Stimulated activated CD4-positive, alpha-beta T cell treated with anti-CD3 and anti-CD28 coated beads, Interleukin-1b, Interleukin-23, amount 100 ng/mL, for 4 hours (primary cell): Measurements from ENCODE around the gene VPS41.

ENCODE experiments used
- DNase-seq, 2 donors: peaks; one replicate each; pipeline ENCODE4 v3.0.0-alpha.2; 2020; ENCODE audit warnings: low read depth in 2 of 2

VPS41 gene

DNA sequence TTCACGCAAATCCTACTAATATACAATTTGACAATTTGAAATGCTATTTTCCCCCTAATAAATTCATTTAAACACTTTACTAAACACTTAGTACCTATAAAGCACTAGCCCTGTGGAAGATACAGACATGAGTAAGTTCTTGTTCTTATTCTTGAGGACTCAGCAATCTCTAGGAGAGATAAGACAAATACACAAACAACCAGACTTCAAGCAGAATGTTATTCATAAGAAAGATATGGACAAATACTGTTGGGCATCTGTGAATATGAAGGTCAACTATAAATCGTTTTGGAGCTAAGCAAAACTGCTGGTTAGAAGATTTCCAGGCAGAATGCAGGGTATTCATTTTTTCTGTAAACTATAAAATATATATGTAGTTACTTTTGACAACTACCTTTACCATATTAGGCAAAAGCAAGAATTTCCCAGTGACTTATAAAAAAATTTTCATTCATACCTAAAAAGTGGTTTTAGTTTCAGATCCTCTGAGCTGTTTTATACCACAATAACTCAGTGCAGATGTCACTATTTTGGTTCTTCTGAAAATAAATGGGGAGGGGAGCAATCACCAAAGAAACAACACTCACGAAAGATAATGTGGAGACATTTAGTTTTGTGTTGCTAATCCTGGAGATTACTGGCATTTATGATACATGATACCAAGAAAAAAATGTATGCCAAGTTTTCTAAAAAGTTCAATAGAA lies 3.8 kb downstream of the VPS41 start:
- no peak for DNase-seq

DNA sequence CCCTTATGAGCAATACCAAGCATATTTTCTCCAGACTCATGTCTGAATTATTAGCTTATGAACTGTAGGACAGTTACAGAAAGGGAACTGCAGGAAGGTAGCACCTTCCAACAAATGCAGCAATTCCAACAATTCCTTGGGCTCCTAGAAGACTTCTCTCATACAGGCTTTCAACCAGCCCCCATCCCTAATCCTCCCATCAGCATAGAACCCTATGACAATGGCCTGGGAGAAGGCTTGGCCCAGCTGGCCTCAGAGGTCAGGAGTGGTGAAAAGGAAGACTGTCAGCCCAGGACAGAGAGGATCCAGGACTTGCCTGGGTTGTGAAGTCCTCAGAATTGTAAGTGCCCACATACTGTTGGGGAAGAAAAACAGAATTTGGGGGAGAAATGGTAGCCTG lies 5.9 kb downstream of the VPS41 start:
- no peak for DNase-seq

DNA sequence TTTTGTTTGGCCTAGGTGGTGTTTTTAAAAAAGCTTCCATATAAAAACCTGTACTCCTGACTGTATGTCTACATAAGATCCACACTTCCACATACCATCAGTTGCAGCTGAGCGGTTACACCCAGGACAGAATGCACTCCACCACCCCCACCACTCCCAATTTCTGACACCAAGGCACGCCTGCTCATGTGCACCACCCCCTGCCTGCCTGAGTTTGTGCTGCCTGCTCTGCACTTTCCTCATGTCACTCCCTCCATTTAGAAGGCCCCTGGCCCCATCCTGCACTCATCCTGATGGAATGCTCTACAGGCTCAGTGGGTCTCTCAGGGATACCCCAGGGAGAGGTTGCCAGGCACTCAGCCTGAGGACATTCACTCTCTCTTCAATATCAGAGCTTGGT lies 6.5 kb downstream of the VPS41 start:
- no peak for DNase-seq

DNA sequence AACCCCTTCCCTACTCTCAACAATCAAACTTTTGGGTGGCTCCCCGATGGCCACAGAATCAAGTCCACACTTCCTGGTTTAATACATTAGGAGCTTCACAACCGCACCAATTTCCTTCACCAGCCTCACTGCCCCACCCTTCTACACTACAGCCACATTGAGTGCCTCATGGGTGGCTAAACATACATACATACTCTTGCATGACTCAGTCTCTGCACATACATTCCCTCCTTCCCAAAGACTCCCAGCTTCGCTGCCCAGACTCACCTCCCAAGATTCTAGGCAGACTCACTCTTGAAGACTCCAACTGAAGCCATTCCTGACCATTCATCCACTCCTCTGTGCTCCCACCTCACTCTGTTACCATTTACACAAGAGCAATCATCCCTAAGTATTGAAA lies 15.9 kb downstream of the VPS41 start:
- DNase-seq = no peak

DNA sequence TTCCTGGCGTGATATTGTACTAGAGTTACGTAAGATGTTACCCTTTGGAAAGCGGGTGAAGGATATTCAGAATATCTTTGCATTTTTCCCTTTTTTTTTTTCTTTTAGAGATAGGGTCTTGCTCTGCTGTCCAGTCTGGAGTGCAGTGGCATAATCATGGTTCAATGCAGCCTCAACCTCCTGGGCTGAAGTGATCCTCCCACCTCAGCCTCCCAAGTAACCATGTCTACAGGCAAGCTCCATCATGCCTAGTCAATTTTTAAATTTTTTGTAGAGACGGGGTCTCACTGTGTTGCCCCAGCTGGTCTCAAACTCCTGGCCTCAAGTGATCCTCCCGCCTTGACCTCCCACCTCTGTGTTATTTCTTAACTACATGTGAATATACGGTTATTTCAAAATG lies 18.4 kb downstream of the VPS41 start:
- no peak for DNase-seq

DNA sequence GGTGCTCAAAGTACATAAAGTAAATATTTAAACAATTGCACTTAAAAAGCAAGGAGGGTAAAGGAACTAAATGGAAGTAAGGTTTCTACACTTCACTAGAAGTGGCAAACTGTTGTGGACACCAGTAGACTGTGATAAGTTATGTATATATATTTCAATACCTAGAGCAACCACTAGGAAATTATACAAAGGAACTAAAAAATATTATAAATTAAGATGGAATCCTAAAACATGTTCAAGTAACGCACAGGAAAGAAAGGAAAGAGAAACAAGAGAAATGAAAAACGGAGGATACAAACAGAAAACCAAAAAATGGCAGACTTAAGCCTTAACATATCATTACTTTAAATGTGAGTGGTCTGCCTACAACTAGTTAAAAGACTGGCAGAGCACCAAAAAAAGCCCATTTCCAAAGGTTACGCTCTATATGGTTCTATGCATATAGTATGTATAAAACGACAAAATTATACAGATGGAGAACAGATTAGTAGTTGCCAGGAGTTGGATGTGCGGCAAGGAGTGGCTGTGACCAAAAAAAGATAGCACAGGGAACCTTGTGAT lies 19.0 kb downstream of the VPS41 start:
- no peak for DNase-seq

DNA sequence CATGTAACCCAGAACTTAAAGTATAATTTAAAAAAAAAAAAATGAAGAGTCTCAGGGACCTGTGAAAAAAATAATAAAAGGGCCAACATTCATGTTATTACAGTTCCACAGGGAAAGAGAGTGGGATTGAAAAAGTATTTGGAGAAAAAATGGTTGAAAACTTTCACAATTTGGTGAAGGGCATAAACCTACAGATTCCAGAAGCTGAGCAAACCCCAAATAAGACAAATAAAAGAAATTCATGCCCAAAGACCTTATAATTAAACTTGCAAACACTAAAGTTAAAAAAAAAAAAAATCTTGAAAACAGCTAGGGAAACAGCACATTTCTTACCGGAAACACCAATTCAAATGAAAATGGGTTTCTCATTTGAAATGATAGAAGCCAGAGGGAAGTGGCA lies 19.9 kb downstream of the VPS41 start:
- DNase-seq = no peak

DNA sequence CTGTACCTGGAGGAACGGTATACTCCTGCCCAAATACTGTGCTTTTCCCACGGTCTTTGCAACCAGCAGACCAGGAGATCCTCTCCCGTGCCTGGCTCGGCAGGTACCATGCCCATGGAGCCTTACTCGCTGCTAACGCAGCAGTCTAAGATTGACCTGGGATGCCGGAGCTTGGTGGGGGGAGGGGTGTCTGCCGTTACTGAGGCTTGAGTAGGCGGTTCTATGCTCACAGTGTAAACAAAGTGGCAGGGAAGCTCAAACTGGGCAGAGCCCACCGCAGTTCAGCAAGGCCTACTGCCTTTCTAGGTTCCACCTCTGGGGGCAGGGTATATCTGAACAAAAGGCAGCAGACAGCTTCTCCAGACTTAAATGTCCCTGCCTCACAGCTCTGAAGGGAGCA lies 22.7 kb downstream of the VPS41 start:
- no peak for DNase-seq

DNA sequence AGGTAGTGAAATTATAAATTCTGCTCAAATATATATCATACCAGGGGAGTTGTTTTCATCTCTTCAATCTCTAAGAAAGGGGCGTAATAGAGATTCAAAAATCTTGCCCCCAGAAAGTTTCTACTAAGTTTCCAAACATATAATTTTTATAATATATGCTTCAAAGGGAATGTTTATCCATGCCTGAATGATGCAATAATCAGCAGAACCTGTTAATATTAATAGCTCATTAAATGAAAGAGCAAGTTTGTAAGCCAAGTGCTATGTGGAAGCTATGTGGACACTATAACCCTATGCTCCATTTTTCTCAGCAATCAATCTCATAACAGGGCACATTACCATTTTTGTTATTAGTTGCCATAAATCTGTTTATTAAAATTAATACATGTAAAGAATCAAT lies 25.3 kb downstream of the VPS41 start:
- DNase-seq = no peak

DNA sequence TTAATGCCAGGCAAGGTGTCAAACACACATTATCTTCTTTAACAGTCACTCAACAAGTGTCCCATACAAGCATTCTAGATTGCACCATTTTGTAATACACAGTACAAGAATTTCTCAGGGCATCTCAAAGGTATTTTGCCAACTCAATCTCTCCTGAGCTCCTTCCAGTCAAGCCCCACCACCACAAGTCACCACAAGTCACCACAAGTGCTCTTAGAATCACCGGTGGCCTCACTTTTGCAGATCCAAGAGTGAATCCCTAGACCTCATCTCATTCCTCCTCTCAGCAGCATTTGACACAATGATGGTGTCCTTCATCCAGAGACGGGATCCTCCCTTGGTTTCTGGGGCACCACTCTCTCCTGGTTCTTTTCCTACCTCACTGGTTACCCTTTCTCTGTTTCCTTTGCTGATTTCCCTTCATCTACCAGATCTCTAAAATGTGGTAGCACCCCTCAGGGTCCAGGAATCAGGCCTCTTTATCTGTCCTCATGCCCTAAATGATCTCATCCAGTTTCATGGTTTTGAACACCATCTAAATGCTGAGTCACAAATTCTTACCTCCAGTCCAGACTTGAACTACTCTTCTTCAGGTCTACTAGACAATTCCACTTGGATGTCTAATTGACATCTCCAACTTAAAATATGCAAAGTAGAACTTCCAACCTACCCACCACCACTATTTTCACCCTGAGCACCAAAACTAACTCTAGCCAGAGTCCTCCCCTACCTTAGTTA lies 26.9 kb downstream of the VPS41 start:
- no peak for DNase-seq

DNA sequence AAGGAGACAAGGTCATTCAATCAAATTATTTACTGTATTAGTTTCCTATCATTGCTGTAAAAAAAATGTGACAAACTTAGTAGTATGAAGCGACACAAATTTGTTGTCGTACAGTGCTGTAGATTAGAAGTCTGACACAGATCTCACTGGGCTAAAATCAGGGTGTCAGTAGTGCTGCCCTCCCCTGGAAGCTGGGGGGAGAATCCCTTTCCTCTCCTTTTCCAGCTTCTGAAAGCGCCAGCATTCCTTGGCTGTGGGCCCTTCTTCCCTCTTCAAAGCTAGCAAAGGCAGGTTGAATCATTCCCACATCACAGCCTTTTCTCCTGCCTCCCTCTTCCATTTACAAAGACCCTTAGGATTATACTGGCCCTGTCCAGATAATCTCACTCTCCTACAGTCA lies 28.0 kb downstream of the VPS41 start:
- DNase-seq = no peak

DNA sequence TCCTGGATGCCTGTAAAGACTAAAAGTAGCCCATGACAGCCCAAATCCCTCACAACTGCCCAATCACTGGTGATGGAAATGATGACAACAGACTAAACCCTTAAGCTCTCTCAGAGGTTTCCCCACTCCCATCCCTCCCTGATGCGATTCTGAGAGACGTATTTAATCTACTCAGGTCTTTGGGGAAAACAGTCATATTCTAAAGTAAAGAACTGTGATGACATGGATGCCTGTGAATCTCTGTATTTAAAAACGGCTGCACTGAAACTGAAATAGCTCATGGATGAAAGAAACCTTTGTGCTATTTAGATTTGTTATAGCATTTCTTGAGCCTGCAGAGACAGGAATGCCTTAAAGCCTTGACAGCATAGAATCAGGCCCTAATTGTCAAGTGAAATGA lies 28.5 kb downstream of the VPS41 start:
- DNase-seq = no peak

DNA sequence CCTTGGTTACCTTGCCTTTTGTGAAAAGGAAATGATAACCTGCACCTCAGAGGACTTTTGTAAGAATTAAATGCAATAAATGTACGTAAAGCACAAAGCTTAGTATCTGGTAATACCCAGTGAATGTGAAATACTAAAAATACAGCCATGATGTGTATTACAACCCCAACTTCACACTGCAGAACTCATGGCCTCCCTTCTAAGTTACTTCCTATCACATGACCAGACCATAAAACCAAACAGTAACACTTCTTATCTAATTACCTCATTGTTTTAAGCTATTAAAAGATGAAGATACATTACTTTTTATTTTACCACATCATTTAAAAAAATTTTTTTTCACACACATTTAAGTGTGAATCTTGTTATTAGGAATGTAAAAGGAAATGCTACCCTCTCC lies 29.0 kb downstream of the VPS41 start:
- no peak for DNase-seq

DNA sequence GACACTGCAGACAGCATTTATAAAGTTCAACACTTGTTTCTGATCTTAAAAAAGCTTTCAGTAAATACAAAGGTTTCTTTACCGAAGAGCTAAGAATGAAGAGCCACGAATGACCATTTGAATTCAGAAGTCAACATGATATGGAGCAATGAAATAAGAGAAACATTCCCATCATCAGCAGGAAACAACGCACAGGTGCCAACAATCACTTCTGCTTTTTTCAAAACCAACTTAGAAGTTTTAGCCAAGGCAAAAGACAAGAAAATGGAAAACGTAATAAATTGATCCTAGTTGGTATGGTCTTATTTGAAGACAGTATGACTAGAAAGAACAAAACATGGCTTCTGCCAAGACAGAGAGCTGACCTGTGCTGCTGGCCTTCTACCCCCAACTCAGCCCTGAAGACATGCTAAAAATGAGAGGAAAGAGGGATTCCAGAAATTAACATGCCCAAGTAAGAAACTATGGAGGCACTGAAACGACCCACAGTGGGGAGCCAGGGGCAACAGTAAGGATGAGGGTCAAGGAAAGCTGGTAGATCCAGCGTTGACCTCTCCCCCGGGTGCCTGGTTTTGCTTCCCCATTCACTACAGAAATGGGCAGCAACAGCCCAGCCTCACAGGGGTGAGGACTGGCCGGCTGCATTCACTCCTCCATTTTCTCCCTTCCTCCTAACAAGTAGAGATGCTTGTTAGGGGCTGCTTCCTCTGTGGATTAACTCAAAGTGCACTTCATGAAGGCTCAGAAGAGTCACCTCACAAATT lies 30.1 kb downstream of the VPS41 start:
- no peak for DNase-seq

DNA sequence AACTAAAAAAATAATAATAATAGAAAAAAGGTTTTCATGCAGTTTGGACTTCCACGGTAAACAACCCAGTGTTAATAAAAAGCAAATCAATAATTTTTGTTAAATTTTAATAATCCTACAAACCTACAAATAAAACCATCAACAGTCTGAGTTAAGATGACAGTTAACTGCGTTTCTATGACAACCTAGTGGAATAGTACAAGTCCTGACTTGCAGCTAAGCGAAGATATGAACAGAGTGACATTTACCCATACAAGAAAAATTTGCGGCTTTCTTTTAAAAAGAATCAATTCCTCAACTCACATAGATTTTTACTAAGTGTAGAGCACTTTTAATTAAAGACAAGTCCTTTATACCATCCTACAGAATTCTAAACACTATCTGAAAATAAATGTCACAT lies 35.6 kb downstream of the VPS41 start:
- DNase-seq = no peak

DNA sequence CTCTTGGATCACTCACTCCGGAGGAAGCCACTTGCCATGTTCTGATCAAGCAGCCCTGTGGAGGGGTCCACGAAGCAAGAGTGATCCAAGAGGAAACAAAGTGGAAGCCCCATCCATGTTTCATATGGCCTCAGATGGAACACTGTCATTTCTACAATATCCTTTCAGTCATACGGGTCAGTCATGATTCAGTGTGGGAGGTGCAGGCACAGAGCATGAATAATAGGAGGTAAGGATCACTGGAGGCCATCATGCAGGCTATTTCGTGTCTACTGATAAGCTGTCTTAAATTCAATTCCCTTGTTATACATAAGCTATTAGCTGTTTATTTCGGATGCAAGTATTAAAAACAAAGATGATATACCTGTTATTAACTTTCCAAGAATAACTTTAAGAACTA lies 36.8 kb downstream of the VPS41 start:
- no peak for DNase-seq

DNA sequence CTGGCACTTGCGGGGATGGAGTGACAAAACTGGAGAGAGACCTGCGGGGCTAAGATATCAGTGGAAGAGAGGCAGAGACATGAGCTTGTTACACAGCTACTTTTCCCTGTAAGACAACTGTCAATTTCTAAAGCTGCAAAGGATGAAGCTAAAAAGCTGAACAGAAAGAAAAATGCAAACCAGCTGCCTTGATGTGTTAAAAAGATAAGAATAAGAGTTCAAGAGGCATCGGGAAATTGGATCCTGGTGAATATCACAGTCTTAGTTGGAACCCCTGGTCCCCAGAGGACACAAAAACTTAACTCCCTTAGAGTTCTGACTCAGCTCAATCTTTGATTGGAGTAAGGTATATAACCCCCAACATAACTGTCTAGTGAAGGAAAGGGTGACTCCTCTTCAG lies 38.8 kb downstream of the VPS41 start:
- no peak for DNase-seq

DNA sequence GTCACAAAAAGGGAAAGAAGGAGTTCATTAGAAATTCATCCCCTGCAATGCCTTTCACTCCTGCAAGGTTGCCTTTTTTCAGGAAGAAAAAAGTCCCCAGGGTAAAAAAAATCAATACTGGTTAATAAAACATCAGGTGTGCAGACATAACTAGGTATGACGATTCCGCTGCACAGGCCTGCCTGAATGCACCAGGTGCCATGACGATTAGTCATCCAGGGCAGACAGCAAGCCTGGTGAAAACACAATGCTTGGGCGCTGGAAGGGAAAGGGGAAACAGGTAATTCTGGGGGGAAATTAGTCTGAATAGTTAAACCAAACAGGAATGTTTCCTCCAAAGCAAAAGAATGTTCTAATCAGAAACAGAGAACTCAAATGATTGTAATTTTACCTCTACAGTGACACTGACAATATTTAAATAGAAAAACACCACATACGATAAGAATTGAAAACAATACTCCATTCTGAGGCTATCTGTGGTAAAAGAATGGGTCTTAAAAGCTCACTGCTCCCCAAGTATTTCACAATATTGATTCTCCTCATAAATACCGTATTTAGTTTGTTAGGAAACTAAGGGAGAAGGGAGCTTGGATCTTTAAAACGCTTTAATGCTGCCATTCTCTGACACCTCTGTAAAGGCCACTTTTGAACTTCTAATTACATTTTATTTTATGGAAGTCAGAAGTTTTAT lies 45.2 kb downstream of the VPS41 start:
- DNase-seq = no peak

DNA sequence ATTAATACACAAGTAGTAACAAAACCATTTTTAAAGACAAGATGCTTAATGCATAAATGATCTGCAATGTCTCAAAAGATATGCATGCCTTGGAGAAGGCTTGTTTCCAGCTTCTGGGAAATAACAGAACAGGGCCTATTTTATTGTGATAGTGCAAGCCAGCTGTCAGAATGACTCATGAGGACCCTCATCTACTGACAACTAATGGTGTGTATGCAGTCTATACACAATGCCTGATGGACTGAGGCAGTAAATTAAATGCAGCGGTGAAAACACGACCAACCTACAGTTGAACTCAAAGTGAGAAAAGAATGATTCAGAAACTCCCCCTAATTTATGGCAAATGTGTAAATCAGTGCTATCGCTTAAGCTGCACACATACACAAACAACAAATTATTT lies 46.3 kb downstream of the VPS41 start:
- DNase-seq = no peak

DNA sequence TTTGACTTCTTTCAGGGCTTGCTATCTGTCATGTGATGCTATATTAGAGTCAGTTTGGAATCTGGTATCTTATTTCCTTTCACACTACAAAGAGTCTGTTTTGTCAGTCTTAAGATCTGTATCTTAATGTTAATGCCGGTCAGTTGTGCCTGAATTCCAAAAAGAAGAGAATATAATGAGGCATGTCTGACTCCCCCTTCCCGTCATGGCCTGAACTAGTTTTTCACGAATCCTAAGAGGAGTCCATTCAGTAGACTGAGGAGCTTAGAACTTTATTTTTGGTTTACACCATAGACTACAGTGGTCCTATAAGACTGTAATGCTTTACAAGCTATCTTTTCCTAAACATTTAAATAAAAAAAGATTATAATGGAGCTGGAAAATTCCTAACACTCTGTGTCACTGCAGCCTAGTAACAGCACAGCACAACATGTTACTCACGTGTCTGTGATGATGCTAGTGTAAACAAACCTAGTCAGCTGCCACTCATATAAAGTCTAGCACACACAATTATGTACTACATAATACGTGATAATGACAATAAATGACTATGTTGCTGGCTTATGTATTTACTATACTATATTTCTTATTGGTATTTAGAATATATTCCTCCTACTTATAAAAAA lies 50.6 kb downstream of the VPS41 start:
- DNase-seq = no peak

DNA sequence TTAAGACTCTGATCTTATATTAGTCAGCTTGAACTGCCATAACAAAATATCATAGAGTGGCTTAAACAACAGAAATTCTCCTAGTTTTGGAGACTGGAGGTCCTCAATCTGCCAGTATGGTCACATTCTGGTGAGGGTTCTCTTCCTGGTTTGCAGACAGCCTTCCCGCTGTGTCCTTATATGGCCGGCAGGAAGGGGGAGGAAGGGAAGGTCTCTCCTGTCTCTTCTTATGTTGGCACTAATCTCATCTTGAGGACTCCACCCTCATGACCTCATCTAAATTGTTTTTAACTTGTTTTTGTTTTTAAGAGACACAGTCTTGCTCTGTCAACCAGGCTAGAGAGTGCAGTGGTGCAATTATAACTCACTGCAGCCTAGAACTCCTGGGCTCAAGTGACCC lies 53.1 kb downstream of the VPS41 start:
- no peak for DNase-seq

DNA sequence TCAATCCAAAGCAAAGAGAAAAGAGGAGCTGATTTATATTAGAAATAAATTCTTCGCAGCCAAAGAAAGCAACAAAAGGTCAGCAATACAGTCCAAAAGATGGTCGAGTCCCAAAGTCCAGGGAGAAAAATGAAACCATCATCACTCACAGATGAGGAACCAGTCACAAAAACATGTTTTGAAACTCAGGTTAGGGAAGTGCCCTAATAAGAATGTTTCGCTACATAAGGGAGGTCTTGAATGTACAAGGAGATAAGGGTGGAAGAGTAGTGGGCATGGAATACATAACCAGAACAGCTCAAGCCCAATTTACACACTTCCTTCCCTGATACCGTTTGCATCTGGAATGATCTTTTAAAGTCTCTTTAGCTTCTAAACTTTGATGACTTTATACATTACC lies 53.6 kb downstream of the VPS41 start:
- DNase-seq = no peak
